ENCODE data around the gene CAMSAP1.
"Not testable (repeated sequence)": the region's sequence is repeated elsewhere in the genome, so short reads cannot be mapped to it uniquely, and the experiment has no call there.

CAMSAP1 gene

DNA sequence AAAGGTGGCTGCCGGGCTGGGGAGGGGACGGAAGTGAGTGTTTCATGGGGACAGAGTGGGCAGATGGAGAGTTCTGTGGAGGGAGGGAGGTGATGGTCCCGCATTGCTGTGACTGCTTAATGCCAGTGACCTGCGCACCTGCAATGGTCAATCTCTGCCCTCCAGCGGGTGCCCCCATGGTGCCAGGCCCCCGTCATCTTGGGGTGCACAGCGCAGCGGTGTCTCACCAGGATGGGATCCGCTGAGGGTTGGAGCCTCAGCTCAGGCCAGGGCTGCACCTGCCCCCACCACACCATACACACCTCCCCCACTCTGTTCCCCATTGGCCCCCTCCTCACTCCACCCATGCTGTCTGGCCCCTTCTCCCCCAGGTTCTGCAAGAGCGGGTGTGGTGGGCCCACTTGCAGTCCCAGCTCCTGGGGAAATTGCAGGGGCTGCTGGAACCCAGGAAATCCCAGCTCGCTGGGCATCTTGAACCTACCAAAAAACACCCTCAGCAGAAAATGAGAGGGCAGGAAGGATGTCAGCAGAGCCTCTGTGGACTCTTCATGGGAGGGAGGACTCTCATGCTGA is 12.1 kb upstream of the CAMSAP1 start:
- H3K4me3 ChIP-seq (ENCODE audit: low read length) = no peak overlapping the region
- no peak for TF ChIP-seq ZNF274 (IDR thresholded peaks at IDR 0.05; ENCODE audit: low read depth, low read length)

DNA sequence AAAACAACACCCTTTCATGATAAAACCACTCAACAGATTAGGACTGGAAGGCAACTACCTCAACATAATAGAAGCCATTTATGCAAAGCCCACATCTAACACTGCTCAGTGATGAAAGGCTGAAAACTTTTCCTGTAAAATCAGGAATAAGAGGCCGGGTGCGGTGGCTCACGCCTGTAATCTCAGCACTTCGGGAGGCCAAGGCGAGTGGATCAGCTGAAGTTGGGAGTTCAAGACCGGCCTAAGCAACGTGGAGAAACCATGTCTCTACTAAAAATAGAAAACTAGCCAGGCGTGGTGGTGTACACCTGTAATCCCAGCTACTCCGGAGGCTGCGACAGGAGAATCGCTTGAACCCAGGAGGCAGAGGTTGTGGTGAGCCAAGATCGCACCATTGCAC is 8.9 kb upstream of the CAMSAP1 start:
- not testable (repeated sequence) for H3K4me3 ChIP-seq (ENCODE audit: low read length)

- H3K4me3 ChIP-seq (ENCODE audit: low read length) = no peak overlapping the region
- no peak for TF ChIP-seq ZNF274 (IDR thresholded peaks at IDR 0.05; ENCODE audit: low read depth, low read length)
Observed at GRCh38 chr9:135914921-135915320, 7.6 kb upstream of the CAMSAP1 start.

DNA sequence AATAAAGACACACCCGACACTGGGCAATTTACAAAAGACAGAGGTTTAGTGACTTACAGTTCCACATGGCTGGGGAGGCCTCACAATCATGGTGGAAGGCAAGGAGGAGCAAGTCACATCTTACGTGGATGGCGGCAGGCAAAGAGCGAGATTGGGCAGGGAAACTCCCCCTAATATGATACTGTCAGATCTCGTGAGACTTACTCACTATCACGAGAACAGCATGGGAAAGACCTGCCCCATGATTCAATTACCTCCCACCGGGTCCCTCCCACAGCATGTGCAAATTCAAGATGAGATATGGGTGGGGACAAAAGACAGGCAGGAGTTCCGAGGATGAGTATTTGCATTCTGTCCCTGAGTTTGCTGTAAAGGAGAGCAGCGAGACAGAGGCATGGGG is 3.9 kb upstream of the CAMSAP1 start:
- not testable (repeated sequence) for H3K4me3 ChIP-seq (ENCODE audit: low read length)

DNA sequence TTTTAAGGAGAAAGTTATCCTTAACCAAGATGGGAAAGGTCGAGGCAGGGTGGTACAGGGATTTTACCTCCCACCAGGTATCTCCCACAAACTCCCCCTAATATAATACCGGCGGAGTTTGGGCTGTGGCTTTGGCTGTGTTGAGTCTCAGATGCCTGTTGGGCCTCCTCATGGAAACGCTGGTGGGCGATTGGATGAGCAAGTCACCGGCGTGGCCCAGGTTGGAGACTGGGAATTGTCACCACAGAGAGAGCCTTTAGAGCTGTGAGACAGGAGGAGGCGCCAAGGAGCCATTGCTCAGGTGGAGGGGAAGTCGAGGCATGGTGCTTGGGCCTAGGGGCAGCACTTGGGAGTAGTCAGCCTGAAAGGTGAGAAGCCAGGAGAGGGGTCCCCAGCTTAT is 3.4 kb upstream of the CAMSAP1 start:
- TF ChIP-seq ZNF274 (IDR thresholded peaks at IDR 0.05; ENCODE audit: low read depth, low read length) = no peak
- H3K4me3 ChIP-seq (ENCODE audit: low read length) = no peak overlapping the region

- TF ChIP-seq ZNF274 (IDR thresholded peaks at IDR 0.05; ENCODE audit: low read depth, low read length) = no peak
- no peak overlapping the region for H3K4me3 ChIP-seq (ENCODE audit: low read length)
Observed at GRCh38 chr9:135910216-135910615, 2.9 kb upstream of the CAMSAP1 start.

- H3K4me3 ChIP-seq (ENCODE audit: low read length) = no peak overlapping the region
Observed at GRCh38 chr9:135909371-135909770, 2.0 kb upstream of the CAMSAP1 start.

DNA sequence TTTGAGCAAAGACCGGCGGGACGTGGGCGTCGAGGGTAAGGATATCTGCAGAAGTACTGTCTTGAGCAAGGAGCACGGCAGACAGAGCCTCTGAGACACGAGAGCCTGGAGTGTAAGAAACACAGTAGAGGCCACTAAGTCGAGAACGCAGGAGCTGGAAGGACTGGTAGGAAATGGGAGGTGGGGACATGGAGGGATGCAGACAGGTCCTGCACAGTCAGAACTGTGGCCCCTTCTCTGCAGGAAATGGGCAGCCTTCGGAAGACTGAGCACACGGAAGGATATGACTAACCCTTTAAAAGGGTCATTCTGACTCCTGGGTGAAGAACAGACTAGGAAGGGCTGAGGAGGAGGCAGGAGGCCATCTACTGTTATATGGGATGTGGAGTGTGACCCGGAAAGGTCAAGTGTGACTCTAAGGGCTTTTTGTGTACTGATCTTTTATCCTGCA is 1.4 kb upstream of the CAMSAP1 start:
- H3K4me3 ChIP-seq (ENCODE audit: low read length) = peak overlapping the region; percentile 77; the same call in 1 of the 2 replicates
- no peak for TF ChIP-seq ZNF274 (IDR thresholded peaks at IDR 0.05; ENCODE audit: low read depth, low read length)

More at GRCh38 chr9:135909371-135909770, 2.0 kb upstream of the CAMSAP1 start:
- TF ChIP-seq ZNF274 (IDR thresholded peaks at IDR 0.05; ENCODE audit: low read depth, low read length) = no peak

- H3K4me3 ChIP-seq (ENCODE audit: low read length) = peak overlapping the region; percentile 77
- TF ChIP-seq ZNF274 (IDR thresholded peaks at IDR 0.05; ENCODE audit: low read depth, low read length) = no peak
Observed at GRCh38 chr9:135908093-135908753, 877 bp upstream of the CAMSAP1 start.

DNA sequence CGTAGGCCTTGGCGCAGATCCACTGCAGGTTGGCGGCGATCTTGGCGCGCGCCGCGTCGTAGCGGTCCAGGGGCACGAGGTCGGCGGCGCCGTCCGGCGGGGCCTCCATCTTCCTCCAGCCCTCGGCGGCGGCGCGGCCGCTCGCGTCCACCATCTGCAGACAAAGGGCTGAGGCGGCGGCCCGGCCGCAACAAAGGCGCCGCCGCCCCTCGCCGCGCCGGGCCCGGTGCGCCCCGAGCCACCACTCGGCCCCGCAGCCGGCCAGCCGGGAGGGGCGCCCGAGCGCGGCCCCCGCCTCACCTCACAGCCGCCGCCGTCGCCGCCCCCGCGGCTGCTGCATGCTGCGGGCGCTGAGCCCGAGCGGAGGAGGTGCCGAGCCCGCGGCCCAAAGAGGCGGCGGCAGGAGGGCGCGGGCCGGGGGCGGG is 328 bp downstream of the CAMSAP1 start:
- TF ChIP-seq ZNF274 (IDR thresholded peaks at IDR 0.05; ENCODE audit: low read depth, low read length) = no peak
- H3K4me3 ChIP-seq (ENCODE audit: low read length) = peak overlapping the region; percentile 89

DNA sequence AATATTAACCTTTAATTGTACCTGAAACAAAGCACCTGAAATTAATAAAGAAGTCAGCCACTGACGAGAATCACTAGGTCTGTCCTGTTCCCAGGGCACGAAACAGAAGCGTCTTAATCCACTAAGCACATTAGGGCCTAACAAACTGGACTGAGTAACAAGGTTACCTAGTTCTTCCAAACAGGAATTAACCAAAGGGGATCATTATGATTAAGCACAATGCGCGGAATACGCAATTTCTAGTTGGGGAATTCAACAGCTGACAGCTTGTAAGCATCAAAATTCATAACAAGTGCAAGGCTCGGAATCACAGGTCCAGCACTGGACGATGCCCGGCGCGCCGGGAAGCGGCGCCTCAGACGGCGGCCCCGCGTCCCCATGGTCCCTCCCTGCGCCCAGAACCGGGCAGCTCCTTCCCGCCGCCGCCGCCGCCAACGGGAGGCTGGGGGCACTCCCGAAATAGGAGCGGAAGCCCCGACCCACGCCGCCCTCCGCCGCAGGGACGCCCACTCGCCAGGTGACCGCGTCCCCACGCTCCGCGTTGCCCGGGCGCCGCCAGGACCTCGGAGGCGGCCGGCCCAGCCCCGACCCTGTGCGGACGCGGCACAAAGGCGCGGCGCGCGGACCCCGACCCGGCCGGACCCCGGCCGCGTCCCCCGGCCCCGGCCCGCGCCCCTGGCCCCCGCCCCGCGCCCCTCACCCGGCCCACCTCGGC is 898 bp downstream of the CAMSAP1 start:
- no peak for TF ChIP-seq ZNF274 (IDR thresholded peaks at IDR 0.05; ENCODE audit: low read depth, low read length)
- peak overlapping the region; percentile 89 for H3K4me3 ChIP-seq (ENCODE audit: low read length)

GRCh38 chr9:135905380-135906258 is 1.7 kb downstream of the CAMSAP1 start:
- no peak for TF ChIP-seq ZNF274 (IDR thresholded peaks at IDR 0.05; ENCODE audit: low read depth, low read length)
- H3K4me3 ChIP-seq (ENCODE audit: low read length) = peak overlapping the region; percentile 89

DNA sequence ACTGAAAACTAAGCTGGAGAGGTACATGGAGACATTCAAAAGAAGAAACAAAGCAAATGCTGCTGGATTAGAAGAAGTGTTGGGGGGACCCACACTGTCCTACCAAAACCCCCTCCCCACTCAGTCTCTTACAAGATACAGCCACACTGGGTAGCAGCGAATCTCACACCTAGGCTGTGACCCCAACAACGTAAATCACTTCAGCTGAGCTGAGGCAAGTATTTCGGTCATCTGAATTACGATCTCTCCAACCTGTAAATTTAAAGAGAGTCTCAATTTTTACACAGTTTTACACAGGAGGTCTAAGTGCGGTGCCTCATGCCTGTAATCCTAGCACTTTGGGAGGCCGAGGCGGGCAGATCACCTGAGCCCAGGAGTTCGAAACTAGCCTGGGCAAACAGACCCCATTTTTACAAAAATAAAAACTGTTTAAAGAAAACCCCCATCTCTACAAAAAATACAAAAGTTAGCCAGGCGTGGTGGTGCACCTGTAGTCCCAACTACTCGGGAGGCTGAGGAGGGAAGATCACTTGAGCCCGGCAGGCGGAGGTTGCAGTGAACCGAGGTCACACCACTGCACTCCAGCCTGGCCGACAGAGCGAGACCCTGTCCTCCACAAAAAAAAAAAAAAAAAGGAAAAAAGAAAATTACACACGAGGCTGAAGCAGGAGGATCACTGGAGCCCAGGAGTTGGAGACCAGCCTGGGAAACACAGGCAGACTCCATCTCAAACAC is 3.4 kb downstream of the CAMSAP1 start:
- H3K4me3 ChIP-seq (ENCODE audit: low read length) = no peak overlapping the region
- no peak for TF ChIP-seq ZNF274 (IDR thresholded peaks at IDR 0.05; ENCODE audit: low read depth, low read length)

DNA sequence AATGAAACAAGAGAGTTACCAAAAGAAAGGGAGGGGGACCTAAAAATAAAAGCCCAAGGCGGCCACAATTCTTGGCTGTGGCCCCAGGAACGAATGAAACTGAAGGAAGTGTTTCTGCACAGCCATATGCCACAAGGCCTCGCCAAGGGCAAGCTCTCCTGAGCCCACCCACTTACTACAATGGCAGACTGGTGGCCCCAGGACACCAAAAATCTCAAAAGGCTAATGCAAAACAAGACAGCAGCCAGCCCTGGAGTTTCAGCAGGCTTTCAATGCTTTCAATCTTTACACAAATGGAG is 4.0 kb downstream of the CAMSAP1 start:
- TF ChIP-seq ZNF274 (IDR thresholded peaks at IDR 0.05; ENCODE audit: low read depth, low read length) = no peak
- no peak overlapping the region for H3K4me3 ChIP-seq (ENCODE audit: low read length)

All from GM08714 (cell line).